ENCODE results near the gene TRMT11. TPM values are rescaled to one million over a fixed set of nuclear protein-coding genes. Genes with fewer than 3 reads are reported as not detected.
A peak's percentile ranks its signal among the peaks of the same experiment; 100 is the strongest.
"Not testable (repeated sequence)": the region's sequence is repeated elsewhere in the genome, so short reads cannot be mapped to it uniquely, and the experiment has no call there.

The TRMT11 gene
- total RNA-seq, 2 donors from 2014 or later = 23.7 to 47.2 TPM

- no peak for DNase-seq (ENCODE audit: low spot score)
- H3K27ac Mint-ChIP-seq = no peak overlapping the region
- no peak for ATAC-seq
- no peaks in the 10 kb centered on the region for H3K9me3 Mint-ChIP-seq
- H3K27me3 Mint-ChIP-seq = no peaks in the 10 kb centered on the region
- peaks cover 6 to 11% of the 10 kb centered on the region in 2 donors for H3K4me1 Mint-ChIP-seq (ENCODE audit: low read depth in 2 of 2)
- H3K4me3 Mint-ChIP-seq = no peak overlapping the region
- no peaks in the 10 kb centered on the region for H3K36me3 Mint-ChIP-seq
Observed at GRCh38 chr6:125989631-125990030, 3.3 kb downstream of the TRMT11 start.

GRCh38 chr6:125991653-125992052 lies 5.3 kb downstream of the TRMT11 start:
- Mint-ChIP-seq H3K27ac (no peak overlapping the region), H3K4me3 (no peak overlapping the region), H3K36me3 (no peaks in the 10 kb centered on the region), H3K27me3 (no peaks in the 10 kb centered on the region), H3K9me3 (no peaks in the 10 kb centered on the region), H3K4me1 (ENCODE audit: low read depth in 2 of 2) (peaks cover 11% of the 10 kb centered on the region in 2 donors)
- ATAC-seq (no peak), DNase-seq (ENCODE audit: low spot score) (no peak)

- H3K36me3 Mint-ChIP-seq = peaks cover 6% of the 10 kb centered on the region
- H3K9me3 Mint-ChIP-seq = no peaks in the 10 kb centered on the region
- DNase-seq (ENCODE audit: low spot score) (no peak), ATAC-seq (no peak)
- H3K4me1 Mint-ChIP-seq (ENCODE audit: low read depth in 2 of 2) = peaks cover 8 to 9% of the 10 kb centered on the region in 2 donors
- H3K27ac Mint-ChIP-seq = no peak overlapping the region
- no peak overlapping the region for H3K4me3 Mint-ChIP-seq
- H3K27me3 Mint-ChIP-seq = no peaks in the 10 kb centered on the region
Observed at GRCh38 chr6:125994670-125995488, 8.5 kb downstream of the TRMT11 start.

GRCh38 chr6:125995972-125996580 lies 9.7 kb downstream of the TRMT11 start:
- Mint-ChIP-seq H3K27me3 (no peaks in the 10 kb centered on the region), H3K36me3 (peaks cover 6% of the 10 kb centered on the region), H3K4me1 (ENCODE audit: low read depth in 2 of 2) (peaks cover 0 to 9% of the 10 kb centered on the region in 2 donors)

GRCh38 chr6:126002755-126003679 lies 16.7 kb downstream of the TRMT11 start:
- Mint-ChIP-seq H3K4me1 (ENCODE audit: low read depth in 2 of 2) (peaks cover 3 to 12% of the 10 kb centered on the region in 2 donors), H3K27ac (no peak overlapping the region), H3K9me3 (no peaks in the 10 kb centered on the region), H3K27me3 (no peaks in the 10 kb centered on the region), H3K4me3 (peak overlapping the region; percentile 19), H3K36me3 (peaks cover 6% of the 10 kb centered on the region)
- ATAC-seq (no peak), DNase-seq (ENCODE audit: low spot score) (no peak)

More at GRCh38 chr6:125995972-125996580, 9.7 kb downstream of the TRMT11 start:
- DNase-seq (ENCODE audit: low spot score) = peak; percentile 78
- H3K4me3 Mint-ChIP-seq = no peak overlapping the region
- peak; percentile 85 to 86 for ATAC-seq
- H3K27ac Mint-ChIP-seq = no peak overlapping the region
- no peaks in the 10 kb centered on the region for H3K9me3 Mint-ChIP-seq

- no peaks in the 10 kb centered on the region for H3K27me3 Mint-ChIP-seq
- H3K4me1 Mint-ChIP-seq (ENCODE audit: low read depth in 2 of 2) = peaks cover 1 to 2% of the 10 kb centered on the region in 2 donors
- no peaks in the 10 kb centered on the region for H3K36me3 Mint-ChIP-seq
- no peaks in the 10 kb centered on the region for H3K9me3 Mint-ChIP-seq
- ATAC-seq (no peak), DNase-seq (ENCODE audit: low spot score) (no peak)
- H3K27ac Mint-ChIP-seq = no peak overlapping the region
- no peak overlapping the region for H3K4me3 Mint-ChIP-seq
Observed at GRCh38 chr6:126007800-126008199, 21.5 kb downstream of the TRMT11 start.

- H3K27me3 Mint-ChIP-seq = no peaks in the 10 kb centered on the region
- no peak overlapping the region for H3K27ac Mint-ChIP-seq
- ATAC-seq = no peak
- no peaks in the 10 kb centered on the region for H3K4me1 Mint-ChIP-seq (ENCODE audit: low read depth in 2 of 2)
- H3K4me3 Mint-ChIP-seq = no peak overlapping the region
- peaks cover under 1% of the 10 kb centered on the region for H3K36me3 Mint-ChIP-seq
- no peak for DNase-seq (ENCODE audit: low spot score)
- no peaks in the 10 kb centered on the region for H3K9me3 Mint-ChIP-seq
Observed at GRCh38 chr6:126010040-126010439, 23.7 kb downstream of the TRMT11 start.

- H3K36me3 Mint-ChIP-seq = peaks cover 22% of the 10 kb centered on the region
- DNase-seq (ENCODE audit: low spot score) = no peak
- H3K27me3 Mint-ChIP-seq = no peaks in the 10 kb centered on the region
- no peak for ATAC-seq
- no peak overlapping the region for H3K27ac Mint-ChIP-seq
- no peaks in the 10 kb centered on the region for H3K4me1 Mint-ChIP-seq (ENCODE audit: low read depth in 2 of 2)
- no peaks in the 10 kb centered on the region for H3K9me3 Mint-ChIP-seq
- no peak overlapping the region for H3K4me3 Mint-ChIP-seq
Observed at GRCh38 chr6:126015863-126016262, 29.5 kb downstream of the TRMT11 start.

- Mint-ChIP-seq H3K27me3 (no peaks in the 10 kb centered on the region), H3K4me3 (no peak overlapping the region), H3K27ac (no peak overlapping the region), H3K9me3 (no peaks in the 10 kb centered on the region), H3K36me3 (peaks cover 22% of the 10 kb centered on the region), H3K4me1 (ENCODE audit: low read depth in 2 of 2) (no peaks in the 10 kb centered on the region)
- DNase-seq (ENCODE audit: low spot score) (no peak), ATAC-seq (no peak)
Observed at GRCh38 chr6:126016591-126016990, 30.3 kb downstream of the TRMT11 start.

- no peak overlapping the region for H3K27ac Mint-ChIP-seq
- H3K27me3 Mint-ChIP-seq = no peaks in the 10 kb centered on the region
- H3K9me3 Mint-ChIP-seq = no peaks in the 10 kb centered on the region
- H3K36me3 Mint-ChIP-seq = peaks cover 27% of the 10 kb centered on the region
- H3K4me1 Mint-ChIP-seq (ENCODE audit: low read depth in 2 of 2) = no peaks in the 10 kb centered on the region
- no peak overlapping the region for H3K4me3 Mint-ChIP-seq
- DNase-seq (ENCODE audit: low spot score) (no peak), ATAC-seq (no peak)
Observed at GRCh38 chr6:126017668-126018067, 31.3 kb downstream of the TRMT11 start.

- Mint-ChIP-seq H3K9me3 (no peaks in the 10 kb centered on the region), H3K4me3 (no peak overlapping the region), H3K4me1 (ENCODE audit: low read depth in 2 of 2) (no peaks in the 10 kb centered on the region), H3K27me3 (no peaks in the 10 kb centered on the region), H3K27ac (no peak overlapping the region), H3K36me3 (peaks cover 23% of the 10 kb centered on the region)
- ATAC-seq (no peak), DNase-seq (ENCODE audit: low spot score) (no peak)
Observed at GRCh38 chr6:126020305-126021050, 34.1 kb downstream of the TRMT11 start.

GRCh38 chr6:126023474-126023873 lies 37.1 kb downstream of the TRMT11 start:
- H3K4me1 Mint-ChIP-seq (ENCODE audit: low read depth in 2 of 2); ATAC-seq; H3K9me3 Mint-ChIP-seq; DNase-seq (ENCODE audit: low spot score); H3K27ac Mint-ChIP-seq; H3K4me3 Mint-ChIP-seq; H3K27me3 Mint-ChIP-seq: not testable (repeated sequence)
- H3K36me3 Mint-ChIP-seq = peaks cover 17% of the 10 kb centered on the region

- no peaks in the 10 kb centered on the region for H3K9me3 Mint-ChIP-seq
- H3K27me3 Mint-ChIP-seq = no peaks in the 10 kb centered on the region
- DNase-seq (ENCODE audit: low spot score) (no peak), ATAC-seq (no peak)
- H3K4me3 Mint-ChIP-seq = no peak overlapping the region
- H3K36me3 Mint-ChIP-seq = peaks cover 16% of the 10 kb centered on the region
- H3K27ac Mint-ChIP-seq = no peak overlapping the region
- no peaks in the 10 kb centered on the region for H3K4me1 Mint-ChIP-seq (ENCODE audit: low read depth in 2 of 2)
Observed at GRCh38 chr6:126026001-126026400, 39.7 kb downstream of the TRMT11 start.
